ENCODE measurements around the gene C1orf232.

C1orf232 gene

DNA sequence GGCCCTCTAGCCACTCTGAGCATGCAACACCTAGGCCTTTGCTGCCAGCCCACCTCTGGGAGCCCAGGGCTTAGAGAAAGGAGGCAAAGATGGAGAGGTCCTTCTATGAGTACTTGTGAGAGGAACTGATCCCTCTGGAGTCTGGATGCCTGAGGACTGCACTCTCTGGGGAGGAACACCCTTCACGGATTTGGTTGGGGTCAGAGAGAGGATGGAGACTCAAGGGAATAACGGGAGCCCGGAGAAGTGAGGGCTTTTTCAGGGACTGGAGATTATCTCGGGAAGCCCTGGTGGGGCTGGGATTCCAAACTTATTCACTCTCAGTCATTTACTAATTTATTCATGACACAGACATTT lies 413 bp upstream of the C1orf232 start:
- Histone ChIP-seq H3K9ac (no peak overlapping the region), H3K4me3 (ENCODE audit: low read depth, low read length) (peak overlapping the region; percentile 93)
- TF ChIP-seq, protein P1, sequence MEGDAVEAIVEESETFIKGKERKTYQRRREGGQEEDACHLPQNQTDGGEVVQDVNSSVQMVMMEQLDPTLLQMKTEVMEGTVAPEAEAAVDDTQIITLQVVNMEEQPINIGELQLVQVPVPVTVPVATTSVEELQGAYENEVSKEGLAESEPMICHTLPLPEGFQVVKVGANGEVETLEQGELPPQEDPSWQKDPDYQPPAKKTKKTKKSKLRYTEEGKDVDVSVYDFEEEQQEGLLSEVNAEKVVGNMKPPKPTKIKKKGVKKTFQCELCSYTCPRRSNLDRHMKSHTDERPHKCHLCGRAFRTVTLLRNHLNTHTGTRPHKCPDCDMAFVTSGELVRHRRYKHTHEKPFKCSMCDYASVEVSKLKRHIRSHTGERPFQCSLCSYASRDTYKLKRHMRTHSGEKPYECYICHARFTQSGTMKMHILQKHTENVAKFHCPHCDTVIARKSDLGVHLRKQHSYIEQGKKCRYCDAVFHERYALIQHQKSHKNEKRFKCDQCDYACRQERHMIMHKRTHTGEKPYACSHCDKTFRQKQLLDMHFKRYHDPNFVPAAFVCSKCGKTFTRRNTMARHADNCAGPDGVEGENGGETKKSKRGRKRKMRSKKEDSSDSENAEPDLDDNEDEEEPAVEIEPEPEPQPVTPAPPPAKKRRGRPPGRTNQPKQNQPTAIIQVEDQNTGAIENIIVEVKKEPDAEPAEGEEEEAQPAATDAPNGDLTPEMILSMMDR (IDR thresholded peaks at IDR 0.05) = no peak

GRCh38 chr1:26166719-26167281 lies 2.0 kb downstream of the C1orf232 start:
- H3K36me3 ChIP-seq (ENCODE audit: control insufficient read depth, insufficient read depth, low read length) = no peaks in the 10 kb centered on the region
- H3K4me3 ChIP-seq (ENCODE audit: low read depth, low read length) = no peak overlapping the region
- no peak overlapping the region for H3K4me2 ChIP-seq (ENCODE audit: low read length)
- H3K79me2 ChIP-seq = no peaks in the 10 kb centered on the region
- no peak overlapping the region for H3K9ac ChIP-seq
- H3K27ac ChIP-seq = no peak overlapping the region
- no peaks in the 10 kb centered on the region for H3K9me3 ChIP-seq (ENCODE audit: control insufficient read depth, low read length)
- H2AFZ ChIP-seq = no peak overlapping the region
- no peaks in the 10 kb centered on the region for H3K27me3 ChIP-seq (ENCODE audit: control insufficient read depth, insufficient read depth, low read length)
- TF ChIP-seq, protein P1 (IDR thresholded peaks at IDR 0.05) = no peak
- peaks cover 13% of the 10 kb centered on the region for H3K4me1 ChIP-seq

More for the DNA sequence above, 413 bp upstream of the C1orf232 start:
- Histone ChIP-seq H3K79me2 (no peaks in the 10 kb centered on the region), H3K27ac (peak overlapping the region; percentile 78), H2AFZ (peak overlapping the region; percentile 87), H3K27me3 (ENCODE audit: control insufficient read depth, insufficient read depth, low read length) (no peaks in the 10 kb centered on the region), H3K9me3 (ENCODE audit: control insufficient read depth, low read length) (no peaks in the 10 kb centered on the region), H3K4me1 (peaks cover 13% of the 10 kb centered on the region), H3K4me2 (ENCODE audit: low read length) (peak overlapping the region; percentile 99), H3K36me3 (ENCODE audit: control insufficient read depth, insufficient read depth, low read length) (no peaks in the 10 kb centered on the region)

DNA sequence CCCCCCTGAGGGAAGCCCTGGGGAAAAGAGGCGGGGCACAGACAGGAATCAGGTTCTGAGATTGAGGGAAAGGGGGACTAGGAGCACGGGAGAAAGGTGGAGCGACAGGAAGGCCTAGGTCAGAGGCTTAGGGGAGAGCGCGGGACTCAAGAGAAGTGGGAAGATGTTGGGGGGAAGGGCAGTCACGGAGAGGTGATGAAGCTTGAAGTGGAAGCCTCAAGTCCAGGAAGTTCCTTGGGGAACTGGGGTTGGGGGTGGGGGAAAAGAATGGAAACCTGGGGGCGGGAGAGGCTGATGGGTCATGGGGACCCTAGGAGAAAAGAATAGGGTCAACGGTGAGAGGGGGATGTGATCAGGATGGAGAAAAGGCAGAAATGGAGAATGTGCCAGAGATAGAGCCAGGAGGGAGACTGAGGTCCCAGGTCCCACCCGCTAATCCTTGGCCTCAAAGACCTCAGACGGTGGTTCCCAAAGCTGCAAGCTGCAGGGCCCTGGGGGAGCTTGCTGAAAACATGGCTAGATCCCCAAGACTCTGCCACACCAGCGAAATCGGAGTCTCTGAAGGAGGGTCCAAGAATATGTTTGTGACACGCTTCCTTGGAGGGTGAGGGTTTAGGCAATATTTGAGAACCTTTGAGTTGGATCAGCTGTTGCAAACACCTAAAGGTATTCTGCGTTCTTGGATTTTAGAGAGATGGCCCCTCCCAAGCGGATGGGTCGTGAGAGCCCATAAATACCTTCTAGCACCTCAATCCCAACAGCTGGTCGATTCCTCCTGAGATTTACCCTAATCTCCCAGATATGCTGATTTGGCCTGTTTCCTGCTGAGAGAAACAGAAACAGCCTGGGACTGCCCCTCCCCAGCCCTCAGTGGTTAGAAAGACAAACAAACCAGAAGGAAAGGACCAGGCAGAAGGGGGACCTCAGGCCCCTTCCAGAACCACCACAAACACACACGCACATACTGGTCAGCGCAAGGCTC lies 3.6 kb downstream of the C1orf232 start:
- Histone ChIP-seq H3K4me3 (ENCODE audit: low read depth, low read length) (no peak overlapping the region), H3K9ac (no peak overlapping the region), H2AFZ (peak overlapping the region; percentile 62), H3K4me1 (peaks cover 8% of the 10 kb centered on the region), H3K27me3 (ENCODE audit: control insufficient read depth, insufficient read depth, low read length) (no peaks in the 10 kb centered on the region), H3K36me3 (ENCODE audit: control insufficient read depth, insufficient read depth, low read length) (no peaks in the 10 kb centered on the region), H3K27ac (no peak overlapping the region), H3K9me3 (ENCODE audit: control insufficient read depth, low read length) (no peaks in the 10 kb centered on the region), H3K79me2 (no peaks in the 10 kb centered on the region), H3K4me2 (ENCODE audit: low read length) (no peak overlapping the region)
- TF ChIP-seq, protein P1 (IDR thresholded peaks at IDR 0.05) = no peak

GRCh38 chr1:26164036-26164860 lies 4.5 kb downstream of the C1orf232 start:
- TF ChIP-seq, protein P1 (IDR thresholded peaks at IDR 0.05) = no peak

More at GRCh38 chr1:26164036-26164860, 4.5 kb downstream of the C1orf232 start:
- no peaks in the 10 kb centered on the region for H3K79me2 ChIP-seq
- H3K27me3 ChIP-seq (ENCODE audit: control insufficient read depth, insufficient read depth, low read length) = no peaks in the 10 kb centered on the region
- peak overlapping the region; percentile 7 for H3K27ac ChIP-seq
- H3K36me3 ChIP-seq (ENCODE audit: control insufficient read depth, insufficient read depth, low read length) = no peaks in the 10 kb centered on the region
- H3K4me3 ChIP-seq (ENCODE audit: low read depth, low read length) = no peak overlapping the region
- H3K4me2 ChIP-seq (ENCODE audit: low read length) = peak overlapping the region; percentile 65
- H3K9ac ChIP-seq = no peak overlapping the region
- H3K4me1 ChIP-seq = peaks cover 8% of the 10 kb centered on the region
- H3K9me3 ChIP-seq (ENCODE audit: control insufficient read depth, low read length) = no peaks in the 10 kb centered on the region
- peak overlapping the region; percentile 73 for H2AFZ ChIP-seq

Measured in parathyroid adenoma (tissue), 2 donors.